Stimulated activated CD8-positive, alpha-beta memory T cell treated with anti-CD3 and anti-CD28 coated beads, Interleukin-4, amount 100 ng/mL, for 4 hours (primary cell): Measurements from ENCODE around the gene CELF5.
"Not testable (repeated sequence)": the region's sequence is repeated elsewhere in the genome, so short reads cannot be mapped to it uniquely, and the experiment has no call there.

Experiments used
- DNase-seq, 2 donors: peaks; one replicate each; pipeline ENCODE4 v3.0.0-alpha.2; 2020; ENCODE audit warnings: low read depth in 2 of 2, low spot score in 1 of 2

Gene CELF5

GRCh38 chr19:3272401-3272931 is 48.0 kb downstream of the CELF5 start:
- no peak for DNase-seq

- DNase-seq, result no peak
Observed at GRCh38 chr19:3272952-3273351, 48.5 kb downstream of the CELF5 start.

- no peak for DNase-seq
Observed at GRCh38 chr19:3274245-3274941, 49.9 kb downstream of the CELF5 start.

GRCh38 chr19:3274942-3275582 is 50.6 kb downstream of the CELF5 start:
- DNase-seq, result no peak

GRCh38 chr19:3275583-3276340 is 51.3 kb downstream of the CELF5 start:
- peak; percentile 65 to 74 for DNase-seq

- no peak for DNase-seq
Observed at GRCh38 chr19:3276341-3276799, 51.9 kb downstream of the CELF5 start.

- no peak for DNase-seq
Observed at GRCh38 chr19:3277649-3278048, 53.2 kb downstream of the CELF5 start.

- no peak for DNase-seq
Observed at GRCh38 chr19:3278294-3278693, 53.8 kb downstream of the CELF5 start.

- no peak for DNase-seq
Observed at GRCh38 chr19:3278749-3279148, 54.3 kb downstream of the CELF5 start.

- no peak for DNase-seq
Observed at GRCh38 chr19:3279306-3279705, 54.8 kb downstream of the CELF5 start.

GRCh38 chr19:3281026-3281425 is 56.6 kb downstream of the CELF5 start:
- DNase-seq, result no peak

GRCh38 chr19:3282155-3282554 is 57.7 kb downstream of the CELF5 start:
- DNase-seq, result no peak

- DNase-seq, result no peak
Observed at GRCh38 chr19:3282564-3282963, 58.1 kb downstream of the CELF5 start.

GRCh38 chr19:3283246-3283751 is 58.8 kb downstream of the CELF5 start:
- DNase-seq, result no peak

GRCh38 chr19:3283886-3284657 is 59.6 kb downstream of the CELF5 start:
- DNase-seq, result no peak

- no peak for DNase-seq
Observed at GRCh38 chr19:3284759-3285646, 60.5 kb downstream of the CELF5 start.

GRCh38 chr19:3285647-3286176 is 61.3 kb downstream of the CELF5 start:
- DNase-seq, result no peak

GRCh38 chr19:3287814-3288213 is 63.4 kb downstream of the CELF5 start:
- DNase-seq, result no peak

- DNase-seq, result not testable (repeated sequence)
Observed at GRCh38 chr19:3288437-3288836, 64.0 kb downstream of the CELF5 start.
